Activated CD4-positive, alpha-beta memory T cell treated with anti-CD3 and anti-CD28 coated beads, Interleukin-2, amount 10 ng/mL, durations not matched to agents 7 days and 5 days (primary cell): Measurements from ENCODE around the gene POC5. TPM values are rescaled to one million over a fixed set of nuclear protein-coding genes. Genes with fewer than 3 reads are reported as not detected.

Experiments
- CTCF ChIA-PET: fragments of 350-600 bp; sonication (Branson Sonifier 250); formaldehyde crosslinking; loops from one replicate; lab custom pipeline; 2021; ENCODE audit warnings: antibody characterized with exemption, inconsistent platforms; lab: Charles Lee
- POLR2A ChIA-PET: fragments of 350-600 bp; sonication (Branson Sonifier 250); formaldehyde crosslinking; loops from one replicate; lab custom pipeline; 2021; ENCODE audit warnings: antibody characterized with exemption; lab: Charles Lee
- DNase-seq: peaks from one replicate; pipeline ENCODE4 v3.0.0-alpha.2; 2020
- H3K27ac Mint-ChIP-seq: one replicate; pipeline ENCODE4 v1.8.0; 2021; ENCODE audit warnings: mild to moderate bottlenecking, mixed read lengths
- H3K27me3 Mint-ChIP-seq: one replicate; pipeline ENCODE4 v1.8.0; 2021; ENCODE audit warnings: mixed read lengths
- H3K36me3 Mint-ChIP-seq: one replicate; pipeline ENCODE4 v1.8.0; 2021; ENCODE audit warnings: low read depth, mixed read lengths
- H3K4me1 Mint-ChIP-seq: one replicate; pipeline ENCODE4 v1.8.0; 2021; ENCODE audit warnings: mixed read lengths
- H3K4me3 Mint-ChIP-seq: one replicate; pipeline ENCODE4 v1.8.0; 2021; ENCODE audit warnings: mild to moderate bottlenecking, mixed read lengths
- H3K9me3 Mint-ChIP-seq: one replicate; pipeline ENCODE4 v1.8.0; 2021; ENCODE audit warnings: mixed read lengths
- total RNA-seq, 2 experiments: library from RNA; stranded (reverse); gene quantifications; one replicate each; pipeline ENCODE4 v1.2.3, GENCODE V29; 2021

POC5 gene
- total RNA-seq, 2 experiments from 2014 or later = 21.5 TPM

DNA sequence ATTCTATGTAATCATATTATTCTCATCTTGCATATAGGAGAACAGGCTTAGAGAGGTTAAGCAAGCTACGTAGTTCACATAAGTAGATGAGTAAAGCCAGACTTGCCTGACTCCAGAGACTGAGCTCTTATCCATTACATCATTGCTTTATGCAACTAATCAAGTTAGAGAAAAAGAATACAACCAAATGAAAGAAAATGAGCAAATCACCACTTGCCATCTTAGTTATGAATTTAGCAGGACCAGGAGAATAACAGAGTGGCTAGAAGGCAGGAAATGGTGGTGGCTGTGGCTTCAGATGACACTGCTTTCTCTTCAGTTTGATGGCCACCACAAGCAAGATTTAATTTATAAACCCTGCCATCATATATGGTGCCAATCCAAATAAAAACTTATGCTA, 26.6 kb downstream of the POC5 start:
- H3K27me3 Mint-ChIP-seq = no peaks in the 10 kb centered on the region
- H3K27ac Mint-ChIP-seq = peak overlapping the region; percentile 18
- no peaks in the 10 kb centered on the region for H3K9me3 Mint-ChIP-seq
- POLR2A ChIA-PET = interaction anchor here (1.8 kb wide), 1 partner anchor 26 kb away, joined by 6 read pairs; the partner anchor contains the start of gene POC5
- CTCF ChIA-PET = interaction anchor here (1.0 to 2.0 kb wide), 3 partner anchors 10 to 454 kb away, joined by 3 to 7 read pairs (median 4); partner anchors contain the start of genes ANKRD31 and HMGCR
- H3K4me3 Mint-ChIP-seq = no peak overlapping the region
- peak; percentile 36 for DNase-seq
- peaks cover 47% of the 10 kb centered on the region for H3K36me3 Mint-ChIP-seq
- H3K4me1 Mint-ChIP-seq = peaks cover 4% of the 10 kb centered on the region

DNA sequence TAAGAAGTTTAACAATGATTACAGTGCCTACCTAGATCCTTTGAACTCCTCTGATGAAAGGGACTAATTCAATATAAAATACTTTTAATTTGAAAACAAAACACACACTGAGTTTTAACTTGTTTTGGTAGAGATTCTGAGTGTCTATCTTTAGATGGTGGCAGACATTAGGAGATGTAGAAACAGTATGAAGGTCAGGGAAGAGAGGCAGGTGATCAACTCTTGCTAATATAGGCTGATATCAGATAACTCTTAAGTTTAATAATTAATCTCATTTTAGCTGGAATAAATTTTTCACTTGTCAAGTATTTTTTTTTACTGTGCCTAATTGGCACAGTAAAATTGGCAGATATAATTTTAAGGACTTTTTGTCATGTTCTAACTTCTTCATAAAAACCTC, 30.8 kb downstream of the POC5 start:
- Mint-ChIP-seq H3K4me3 (no peak overlapping the region), H3K9me3 (no peaks in the 10 kb centered on the region), H3K27me3 (no peaks in the 10 kb centered on the region), H3K36me3 (peaks cover 38% of the 10 kb centered on the region), H3K27ac (no peak overlapping the region), H3K4me1 (peaks cover 4% of the 10 kb centered on the region)
- ChIA-PET POLR2A (no interaction called here), CTCF (no interaction called here)
- no peak for DNase-seq

DNA sequence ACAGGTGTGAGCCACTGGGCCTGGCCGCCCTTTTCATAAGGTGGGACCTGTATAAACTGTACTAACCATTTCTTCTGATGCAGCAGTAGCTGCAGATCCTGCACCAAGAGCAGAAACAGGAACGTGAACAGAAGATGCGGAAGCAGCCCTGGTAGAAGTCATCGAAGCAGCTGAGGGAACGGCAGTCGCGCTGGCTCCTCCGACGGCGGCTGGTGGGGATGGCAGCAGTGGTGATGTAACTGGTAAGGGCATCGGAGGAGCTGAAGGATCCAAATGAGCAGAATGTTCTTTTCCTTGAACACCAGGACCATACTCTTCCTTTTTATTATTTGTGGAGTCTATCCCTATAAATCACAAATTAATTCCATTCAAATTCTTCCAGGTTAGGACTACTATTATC, 32.1 kb downstream of the POC5 start:
- DNase-seq = no peak
- no peak overlapping the region for H3K27ac Mint-ChIP-seq
- no peaks in the 10 kb centered on the region for H3K9me3 Mint-ChIP-seq
- ChIA-PET CTCF (no interaction called here), POLR2A (no interaction called here)
- H3K36me3 Mint-ChIP-seq = peaks cover 35% of the 10 kb centered on the region
- H3K4me1 Mint-ChIP-seq = no peaks in the 10 kb centered on the region
- no peak overlapping the region for H3K4me3 Mint-ChIP-seq
- H3K27me3 Mint-ChIP-seq = no peaks in the 10 kb centered on the region

DNA sequence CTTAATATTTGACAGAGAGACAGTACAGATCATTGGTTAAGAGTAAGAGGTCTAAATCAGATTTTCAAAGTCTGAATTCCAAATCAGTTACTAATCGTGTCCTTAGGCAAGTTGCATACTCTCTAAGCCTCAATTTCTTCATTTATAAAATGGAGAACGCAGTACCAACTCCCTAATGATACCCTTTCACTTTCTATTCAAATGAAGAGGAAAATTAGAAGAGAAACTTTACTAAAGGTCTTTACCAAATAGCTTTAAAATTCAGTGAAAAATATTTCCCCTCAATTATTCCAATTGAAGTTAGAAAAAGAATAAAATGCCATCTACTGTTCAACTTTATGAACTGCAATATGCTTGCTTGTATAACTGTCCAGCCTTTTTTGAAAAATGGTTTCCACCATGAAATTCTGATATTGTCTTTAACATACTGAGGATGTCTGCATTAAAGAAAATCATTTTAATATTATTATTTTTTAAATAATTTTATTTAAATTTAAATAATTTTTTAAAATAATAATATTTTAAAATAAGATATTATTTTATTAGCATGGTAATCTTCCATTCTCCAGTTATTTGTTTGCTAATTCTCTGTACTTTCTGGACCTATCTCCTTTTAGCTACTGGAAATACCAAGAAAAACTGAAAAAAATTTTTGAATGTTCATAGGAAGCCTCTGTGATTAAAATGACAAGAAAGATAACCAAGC, 36.0 kb downstream of the POC5 start:
- Mint-ChIP-seq H3K4me3 (no peak overlapping the region), H3K36me3 (peaks cover 38% of the 10 kb centered on the region), H3K27me3 (no peaks in the 10 kb centered on the region), H3K9me3 (no peaks in the 10 kb centered on the region), H3K4me1 (peaks cover 16% of the 10 kb centered on the region), H3K27ac (no peak overlapping the region)
- DNase-seq = no peak
- ChIA-PET CTCF (interaction anchor here (0.6 to 4.7 kb wide), 11 partner anchors 9 to 632 kb away, joined by 3 to 37 read pairs (median 4); partner anchors contain the start of genes ANKRD31 and HMGCR), POLR2A (interaction anchor here (1.7 to 4.1 kb wide), 2 partner anchors 12 to 445 kb away, joined by 6 to 18 read pairs; partner anchors contain the start of gene ANKRD31)

DNA sequence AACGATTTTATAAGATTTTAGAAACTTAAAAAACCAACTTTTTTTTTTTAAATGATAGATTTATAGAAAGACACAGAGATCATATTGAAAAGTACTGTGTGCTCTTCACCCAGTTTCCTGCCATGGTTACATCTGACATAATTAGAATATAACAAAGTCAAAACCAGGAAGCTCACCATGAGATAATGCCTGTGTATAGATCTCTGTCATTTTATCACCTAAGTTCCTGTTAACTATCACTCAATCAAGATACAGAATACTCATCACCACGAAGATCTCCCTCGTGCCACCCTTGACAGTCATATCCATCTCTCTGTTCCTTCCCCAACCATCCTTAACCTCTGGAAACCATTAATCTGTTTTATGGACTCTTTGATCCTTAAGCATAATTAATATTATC, 39.1 kb downstream of the POC5 start:
- peaks cover 17% of the 10 kb centered on the region for H3K4me1 Mint-ChIP-seq
- H3K27ac Mint-ChIP-seq = peak overlapping the region; percentile 27
- H3K36me3 Mint-ChIP-seq = peaks cover 44% of the 10 kb centered on the region
- H3K27me3 Mint-ChIP-seq = no peaks in the 10 kb centered on the region
- DNase-seq = no peak
- no peaks in the 10 kb centered on the region for H3K9me3 Mint-ChIP-seq
- no peak overlapping the region for H3K4me3 Mint-ChIP-seq
- ChIA-PET CTCF (interaction anchor here (1.0 to 3.1 kb wide), 3 partner anchors 9 to 497 kb away, joined by 3 to 8 read pairs (median 3); no protein-coding TSS in a partner anchor), POLR2A (interaction anchor here (1.2 to 2.5 kb wide), 3 partner anchors 9 to 169 kb away, joined by 3 to 12 read pairs (median 7); partner anchors contain the start of gene POC5)

DNA sequence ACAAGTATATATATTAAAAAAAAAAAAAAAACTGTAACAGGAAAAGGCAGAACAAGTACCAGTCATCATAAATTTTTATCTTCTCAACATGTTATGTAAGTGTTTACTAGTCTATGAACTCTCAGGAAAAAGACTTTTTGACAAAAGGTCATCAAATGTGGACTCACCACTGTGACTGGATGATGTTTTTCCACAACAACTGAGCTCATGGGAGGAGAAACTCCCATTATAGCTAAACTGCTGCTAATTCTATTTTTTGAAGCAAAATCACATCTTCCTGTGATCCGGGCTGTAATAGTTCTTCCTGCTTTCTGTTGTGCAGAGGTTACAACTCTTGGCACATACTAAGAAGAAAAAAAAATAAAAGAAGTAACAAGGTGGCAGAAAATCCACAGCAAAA, 39.6 kb downstream of the POC5 start:
- Mint-ChIP-seq H3K27me3 (no peaks in the 10 kb centered on the region), H3K27ac (peak overlapping the region; percentile 68), H3K4me1 (peaks cover 17% of the 10 kb centered on the region), H3K9me3 (no peaks in the 10 kb centered on the region), H3K36me3 (peaks cover 45% of the 10 kb centered on the region), H3K4me3 (peak overlapping the region; percentile 25)
- DNase-seq = no peak
- POLR2A ChIA-PET = interaction anchor here (0.7 to 2.5 kb wide), 4 partner anchors 9 to 168 kb away, joined by 3 to 12 read pairs (median 5); partner anchors contain the start of gene POC5
- CTCF ChIA-PET = interaction anchor here (1.0 to 1.4 kb wide), 2 partner anchors 441 to 497 kb away, joined by 3 read pairs; no protein-coding TSS in a partner anchor

DNA sequence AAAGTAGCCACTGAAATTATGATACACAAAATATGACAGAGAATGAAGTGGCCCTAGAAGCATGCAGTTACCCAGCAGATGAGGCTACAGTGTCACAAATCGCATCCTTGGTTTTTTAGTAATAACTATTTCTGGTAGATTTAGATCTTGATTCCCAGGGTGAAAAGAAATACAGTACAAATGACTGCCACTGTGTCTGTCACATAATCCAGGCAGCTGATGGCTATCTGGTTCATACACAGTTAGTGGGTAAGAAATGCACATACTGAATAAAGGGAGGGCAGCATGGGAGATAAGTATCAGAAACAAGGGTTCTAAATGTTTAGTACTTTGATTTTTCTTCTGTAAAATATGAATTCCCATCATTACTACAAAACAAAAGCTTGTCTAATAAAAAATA, 41.5 kb downstream of the POC5 start:
- no peaks in the 10 kb centered on the region for H3K27me3 Mint-ChIP-seq
- no peaks in the 10 kb centered on the region for H3K9me3 Mint-ChIP-seq
- DNase-seq = no peak
- H3K4me3 Mint-ChIP-seq = no peak overlapping the region
- ChIA-PET CTCF (no interaction called here), POLR2A (no interaction called here)
- peaks cover 54% of the 10 kb centered on the region for H3K36me3 Mint-ChIP-seq
- no peak overlapping the region for H3K27ac Mint-ChIP-seq
- H3K4me1 Mint-ChIP-seq = peaks cover 23% of the 10 kb centered on the region

DNA sequence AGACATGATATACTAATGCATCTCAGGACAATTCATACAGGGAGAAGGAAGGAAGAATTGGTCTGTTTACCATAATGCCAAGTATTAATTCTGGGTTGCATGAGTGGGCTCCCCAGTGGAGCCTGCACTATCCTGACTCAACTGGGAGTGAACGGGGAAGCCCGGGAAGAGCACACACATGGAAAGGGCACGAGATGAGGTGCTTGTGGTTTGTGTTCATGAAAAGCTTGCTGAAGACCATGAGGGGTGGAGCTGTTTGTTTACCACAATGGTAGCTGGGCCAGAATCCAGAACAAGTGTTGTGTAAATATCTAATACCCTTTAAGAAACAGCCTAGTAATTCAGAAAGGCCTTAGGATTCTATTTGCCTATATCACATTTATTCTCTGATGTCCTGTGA, 44.6 kb downstream of the POC5 start:
- Mint-ChIP-seq H3K4me3 (no peak overlapping the region), H3K27me3 (no peaks in the 10 kb centered on the region)

DNA sequence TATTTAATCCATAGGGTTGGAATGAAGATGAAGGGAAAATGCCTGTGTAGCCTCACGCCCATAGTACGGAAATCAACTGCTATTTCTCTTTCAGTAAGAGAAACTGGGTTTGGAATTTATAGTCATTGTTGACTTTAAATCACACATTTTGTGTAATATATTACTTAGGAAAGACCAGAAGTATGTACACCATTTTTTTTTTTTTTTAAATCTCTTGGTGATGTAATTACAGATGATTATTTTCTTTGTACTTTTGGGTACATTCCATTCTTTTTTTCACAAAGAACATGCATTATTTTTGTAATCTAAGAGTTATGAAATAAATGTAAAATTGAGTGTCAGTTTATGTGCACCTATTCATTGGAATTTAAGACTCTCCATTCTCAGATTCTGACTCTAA, 45.7 kb downstream of the POC5 start:
- ChIA-PET POLR2A (interaction anchor here (0.8 kb wide), 1 partner anchor 46 kb away, joined by 3 read pairs; the partner anchor contains the start of gene POC5), CTCF (no interaction called here)
- Mint-ChIP-seq H3K27me3 (no peaks in the 10 kb centered on the region), H3K9me3 (no peaks in the 10 kb centered on the region), H3K4me3 (no peak overlapping the region), H3K36me3 (peaks cover 34% of the 10 kb centered on the region), H3K27ac (no peak overlapping the region), H3K4me1 (peaks cover 32% of the 10 kb centered on the region)
- no peak for DNase-seq

More for the DNA sequence above, 44.6 kb downstream of the POC5 start:
- peaks cover 39% of the 10 kb centered on the region for H3K36me3 Mint-ChIP-seq
- DNase-seq = no peak
- H3K27ac Mint-ChIP-seq = no peak overlapping the region
- H3K4me1 Mint-ChIP-seq = peaks cover 35% of the 10 kb centered on the region
- CTCF ChIA-PET = no interaction called here
- POLR2A ChIA-PET = no interaction called here
- no peaks in the 10 kb centered on the region for H3K9me3 Mint-ChIP-seq

DNA sequence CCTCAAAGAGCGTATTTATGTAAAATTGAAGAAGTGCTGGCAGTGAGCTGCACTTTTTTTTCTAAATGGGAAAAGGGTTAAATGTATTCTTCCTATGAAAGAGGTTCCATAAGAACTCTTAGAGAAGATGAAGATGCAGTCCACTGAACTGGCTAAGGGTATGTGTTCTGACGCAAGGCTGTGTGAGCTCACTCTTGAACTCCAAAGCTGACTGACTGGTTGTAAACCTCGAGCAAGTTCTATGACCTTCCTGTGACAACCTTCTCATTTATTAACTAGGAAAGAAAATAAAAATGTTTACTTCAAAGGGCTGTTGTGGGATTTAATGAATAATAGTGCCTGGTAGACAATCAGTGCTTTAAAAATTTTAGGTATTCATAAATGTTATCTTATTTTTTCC, 46.7 kb downstream of the POC5 start:
- H3K9me3 Mint-ChIP-seq = no peaks in the 10 kb centered on the region
- H3K27ac Mint-ChIP-seq = no peak overlapping the region
- H3K36me3 Mint-ChIP-seq = peaks cover 27% of the 10 kb centered on the region
- H3K4me1 Mint-ChIP-seq = peaks cover 35% of the 10 kb centered on the region
- H3K27me3 Mint-ChIP-seq = no peaks in the 10 kb centered on the region
- ChIA-PET POLR2A (no interaction called here), CTCF (interaction anchor here (0.8 kb wide), 1 partner anchor 10 kb away, joined by 3 read pairs; no protein-coding TSS in a partner anchor)
- H3K4me3 Mint-ChIP-seq = no peak overlapping the region
- DNase-seq = no peak

DNA sequence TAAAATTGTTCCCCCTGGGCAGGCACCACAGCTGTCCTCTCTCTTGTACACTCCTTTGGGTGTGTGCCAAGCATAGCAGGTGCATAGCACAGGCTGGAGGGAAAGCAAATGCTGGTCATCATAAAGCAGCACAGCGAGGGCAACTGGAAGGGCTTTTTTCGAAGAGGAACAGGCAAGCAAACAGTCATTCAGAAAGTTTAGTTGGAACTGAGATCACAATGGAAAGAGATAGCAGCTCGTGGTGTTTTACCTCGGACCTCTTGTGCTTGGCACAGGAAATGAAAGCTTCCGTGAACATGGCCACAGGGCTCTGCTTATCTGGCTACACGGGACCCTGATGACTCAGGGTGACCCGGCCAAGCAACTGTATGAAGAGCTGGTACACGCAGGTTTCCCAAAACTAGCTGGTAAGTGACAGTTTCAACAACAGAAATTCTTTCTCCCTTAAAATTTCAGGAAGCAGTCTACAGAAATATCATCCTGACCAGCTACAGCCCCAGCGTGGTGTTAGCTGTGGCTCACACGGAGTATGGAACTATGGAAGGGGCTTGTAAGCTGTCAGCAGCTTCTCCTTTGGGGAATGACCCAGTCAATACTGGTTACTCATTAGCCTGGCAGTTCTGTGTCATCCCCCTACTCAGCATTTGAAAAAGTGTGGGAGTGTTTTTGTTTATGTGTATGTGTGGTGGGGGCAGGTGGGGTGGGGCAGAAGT, 48.1 kb downstream of the POC5 start:
- H3K27ac Mint-ChIP-seq = peak overlapping the region; percentile 83
- ChIA-PET POLR2A (interaction anchor here (0.8 to 1.8 kb wide), 7 partner anchors 9 to 332 kb away, joined by 3 to 11 read pairs (median 6); partner anchors contain the start of genes CERT1, HMGCR, POC5 and POLK), CTCF (interaction anchor here (0.9 to 1.7 kb wide), 4 partner anchors 10 to 433 kb away, joined by 3 to 16 read pairs (median 8); partner anchors contain the start of gene ANKRD31)

DNA sequence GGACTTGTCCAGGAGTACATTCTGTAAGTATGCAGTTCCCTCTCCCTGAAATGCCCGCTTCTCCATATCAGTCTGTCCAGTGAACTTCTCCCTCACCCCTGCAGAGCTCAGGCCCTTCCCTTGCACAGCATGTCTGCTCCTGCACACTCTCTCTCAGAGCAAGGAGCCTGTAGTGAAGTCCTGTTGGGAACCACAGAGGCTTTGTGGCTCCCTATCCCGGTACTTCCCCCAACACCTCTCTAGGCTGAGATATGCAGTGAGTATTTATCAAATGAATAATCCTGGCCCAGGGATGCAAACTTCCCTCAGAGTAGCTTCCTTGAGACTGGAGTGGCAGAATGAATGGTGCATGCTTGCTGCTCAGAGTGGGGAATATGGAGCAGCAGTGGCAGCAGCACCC, 48.8 kb downstream of the POC5 start:
- H3K9me3 Mint-ChIP-seq = no peaks in the 10 kb centered on the region
- H3K27me3 Mint-ChIP-seq = no peaks in the 10 kb centered on the region
- peaks cover 16% of the 10 kb centered on the region for H3K36me3 Mint-ChIP-seq
- POLR2A ChIA-PET = interaction anchor here (0.9 to 1.8 kb wide), 5 partner anchors 8 to 332 kb away, joined by 4 to 11 read pairs (median 6); partner anchors contain the start of genes HMGCR and POC5
- H3K27ac Mint-ChIP-seq = peak overlapping the region; percentile 83
- H3K4me1 Mint-ChIP-seq = peaks cover 35% of the 10 kb centered on the region
- DNase-seq = no peak
- H3K4me3 Mint-ChIP-seq = no peak overlapping the region
- CTCF ChIA-PET = interaction anchor here (1.3 to 1.7 kb wide), 3 partner anchors 11 to 432 kb away, joined by 7 to 16 read pairs (median 8); partner anchors contain the start of gene ANKRD31

More for the DNA sequence above, 48.1 kb downstream of the POC5 start:
- H3K4me3 Mint-ChIP-seq = peak overlapping the region; percentile 68
- H3K36me3 Mint-ChIP-seq = peaks cover 19% of the 10 kb centered on the region
- H3K27me3 Mint-ChIP-seq = no peaks in the 10 kb centered on the region
- DNase-seq = peak; percentile 73
- peaks cover 35% of the 10 kb centered on the region for H3K4me1 Mint-ChIP-seq
- no peaks in the 10 kb centered on the region for H3K9me3 Mint-ChIP-seq
